WTC11 (cell line): Measurements from ENCODE around the gene RPN2. TPM values are rescaled to one million over a fixed set of nuclear protein-coding genes. Genes with fewer than 3 reads are reported as not detected.

ENCODE experiments used
- ATAC-seq: fragments of 200-7000 bp; cut with Tn5 transposase; 2 replicates; pipeline ENCODE4 v1.10.0; 2021; ENCODE audit warnings: mild to moderate bottlenecking, moderate library complexity
- CTCF ChIA-PET: fragments of 300-600 bp; sonication (Branson Sonifier 250); formaldehyde crosslinking; loops from one replicate; lab custom pipeline; 2021; ENCODE audit warnings: antibody characterized with exemption; lab: Charles Lee
- POLR2A ChIA-PET: fragments of 350-600 bp; sonication (Branson Sonifier 250); formaldehyde crosslinking; loops from one replicate; lab custom pipeline; 2021; ENCODE audit warnings: antibody characterized with exemption; lab: Charles Lee
- DNase-seq: peaks from one replicate; pipeline ENCODE4 v3.0.0; 2021; ENCODE audit warnings: low spot score
- H3K27ac Mint-ChIP-seq: 2 replicates; pipeline ENCODE4 v1.8.0; 2021; ENCODE audit warnings: mixed read lengths
- H3K27me3 Mint-ChIP-seq: 2 replicates; pipeline ENCODE4 v1.8.0; 2021; ENCODE audit warnings: low read depth, mild to moderate bottlenecking, moderate library complexity, mixed read lengths
- H3K36me3 Mint-ChIP-seq: 2 replicates; pipeline ENCODE4 v1.8.0; 2021; ENCODE audit warnings: mixed read lengths
- H3K4me1 Mint-ChIP-seq: 2 replicates; pipeline ENCODE4 v1.8.0; 2022; ENCODE audit warnings: mixed read lengths
- H3K4me3 Mint-ChIP-seq: 2 replicates; pipeline ENCODE4 v1.8.0; 2021; ENCODE audit warnings: mild to moderate bottlenecking, moderate library complexity, mixed read lengths
- H3K9me3 Mint-ChIP-seq: 2 replicates; pipeline ENCODE4 v1.8.0; 2021; ENCODE audit warnings: mixed read lengths
- ELF4 ChIP-seq: sonication (generic); formaldehyde crosslinking; IDR thresholded peaks from 2 replicates; pipeline ENCODE4 v1.8.1; 2022; ENCODE audit warnings: low read depth, mild to moderate bottlenecking, moderate library complexity, missing genetic modification reagents
- FOXK1 ChIP-seq: sonication (generic); formaldehyde crosslinking; IDR thresholded peaks from 2 replicates; pipeline ENCODE4 v1.8.0; 2022; ENCODE audit warnings: mild to moderate bottlenecking, moderate library complexity, missing genetic modification reagents
- FOXP1 ChIP-seq: sonication (generic); formaldehyde crosslinking; IDR thresholded peaks from 2 replicates; pipeline ENCODE4 v1.8.0; 2022; ENCODE audit warnings: missing genetic modification reagents, mild to moderate bottlenecking, moderate library complexity, borderline replicate concordance
- GABPB1 ChIP-seq: sonication (generic); formaldehyde crosslinking; IDR thresholded peaks from 2 replicates; pipeline ENCODE4 v1.8.1; 2023; ENCODE audit warnings: mild to moderate bottlenecking, missing genetic modification reagents
- HMGA2 ChIP-seq: fragments of 250-450 bp; sonication (Bioruptor Pico); IDR thresholded peaks from 2 replicates; pipeline ENCODE4 v1.4.0; 2021; ENCODE audit warnings: mild to moderate bottlenecking, moderate library complexity
- IRF2 ChIP-seq: sonication (generic); formaldehyde crosslinking; IDR thresholded peaks from 2 replicates; pipeline ENCODE4 v1.8.0; 2022; ENCODE audit warnings: low read depth, missing genetic modification reagents, borderline replicate concordance
- JAZF1 ChIP-seq: fragments of 250-450 bp; sonication (Bioruptor Pico); IDR thresholded peaks from 2 replicates; pipeline ENCODE4 v1.9.0; 2021; ENCODE audit warnings: moderate library complexity, mild to moderate bottlenecking, inconsistent platforms
- JUN ChIP-seq: sonication (generic); formaldehyde crosslinking; IDR thresholded peaks from 2 replicates; pipeline ENCODE4 v1.8.0; 2023; ENCODE audit warnings: mild to moderate bottlenecking, missing genetic modification reagents
- MYBL2 ChIP-seq: sonication (generic); formaldehyde crosslinking; IDR thresholded peaks from 2 replicates; pipeline ENCODE4 v1.8.1; 2023; ENCODE audit warnings: mild to moderate bottlenecking, moderate library complexity, missing genetic modification reagents
- NFE2L1 ChIP-seq: sonication (generic); formaldehyde crosslinking; IDR thresholded peaks from 2 replicates; pipeline ENCODE4 v1.8.1; 2023; ENCODE audit warnings: missing genetic modification reagents
- NR2C2 ChIP-seq: sonication (generic); formaldehyde crosslinking; IDR thresholded peaks from 2 replicates; pipeline ENCODE4 v1.8.0; 2022; ENCODE audit warnings: mild to moderate bottlenecking, missing genetic modification reagents
- OVOL2 ChIP-seq: fragments of 250-450 bp; sonication (Bioruptor Pico); IDR thresholded peaks from 2 replicates; pipeline ENCODE4 v1.9.0; 2021; ENCODE audit warnings: mild to moderate bottlenecking, borderline replicate concordance
- RELA ChIP-seq: sonication (generic); formaldehyde crosslinking; IDR thresholded peaks from 2 replicates; pipeline ENCODE4 v1.8.1; 2022; ENCODE audit warnings: missing genetic modification reagents, mild to moderate bottlenecking, borderline replicate concordance
- SMAD3 ChIP-seq: sonication (generic); formaldehyde crosslinking; IDR thresholded peaks from 2 replicates; pipeline ENCODE4 v1.8.0; 2022; ENCODE audit warnings: missing genetic modification reagents, mild to moderate bottlenecking, borderline replicate concordance
- TEAD4 ChIP-seq: sonication (generic); formaldehyde crosslinking; IDR thresholded peaks from 2 replicates; pipeline ENCODE4 v1.8.0; 2022; ENCODE audit warnings: mild to moderate bottlenecking, missing genetic modification reagents
- ZNF396 ChIP-seq: fragments of 250-450 bp; sonication (Bioruptor Pico); IDR thresholded peaks from 2 replicates; pipeline ENCODE4 v1.8.0; 2021; ENCODE audit warnings: mild to moderate bottlenecking, moderate library complexity, borderline replicate concordance
- total RNA-seq: library from RNA; stranded (reverse); gene quantifications from 3 replicates; pipeline ENCODE4 v1.2.3, GENCODE V29; 2021
- TF ChIP-seq, protein P1 (sequence below): sonication (generic); formaldehyde crosslinking; conservative IDR thresholded peaks from 2 replicates; pipeline ENCODE4 v1.8.1; 2022; ENCODE audit warnings: mild to moderate bottlenecking, missing genetic modification reagents
- TF ChIP-seq, protein P2 (sequence below): sonication (generic); formaldehyde crosslinking; IDR thresholded peaks from 2 replicates; pipeline ENCODE4 v1.8.1; 2023; ENCODE audit warnings: mild to moderate bottlenecking, missing genetic modification reagents
- TF ChIP-seq, protein P3 (sequence below): sonication (generic); formaldehyde crosslinking; IDR thresholded peaks from 2 replicates; pipeline ENCODE4 v1.8.1; 2022; ENCODE audit warnings: low read depth, mild to moderate bottlenecking, moderate library complexity, missing genetic modification reagents, borderline replicate concordance
- TF ChIP-seq, protein P4 (sequence below): sonication (generic); formaldehyde crosslinking; IDR thresholded peaks from 2 replicates; pipeline ENCODE4 v1.8.0; 2022; ENCODE audit warnings: mild to moderate bottlenecking, missing genetic modification reagents
- TF ChIP-seq, protein P5 (sequence below): sonication (generic); formaldehyde crosslinking; IDR thresholded peaks from 2 replicates; pipeline ENCODE4 v1.8.0; 2023; ENCODE audit warnings: missing genetic modification reagents, mild to moderate bottlenecking, borderline replicate concordance
- TF ChIP-seq, protein P6 (sequence below): sonication (generic); formaldehyde crosslinking; IDR thresholded peaks from 2 replicates; pipeline ENCODE4 v1.8.0; 2022; ENCODE audit warnings: mild to moderate bottlenecking, missing genetic modification reagents
- TF ChIP-seq, protein P7 (sequence below): sonication (generic); formaldehyde crosslinking; IDR thresholded peaks from 2 replicates; pipeline ENCODE4 v1.8.1; 2023; ENCODE audit warnings: mild to moderate bottlenecking, missing genetic modification reagents, moderate library complexity
- TF ChIP-seq, protein P8 (sequence below): sonication (generic); formaldehyde crosslinking; IDR thresholded peaks from 2 replicates; pipeline ENCODE4 v1.8.1; 2022; ENCODE audit warnings: mild to moderate bottlenecking, moderate library complexity, missing genetic modification reagents

RPN2 gene
- total RNA-seq, 1 experiment from 2014 or later = 205 TPM

DNA sequence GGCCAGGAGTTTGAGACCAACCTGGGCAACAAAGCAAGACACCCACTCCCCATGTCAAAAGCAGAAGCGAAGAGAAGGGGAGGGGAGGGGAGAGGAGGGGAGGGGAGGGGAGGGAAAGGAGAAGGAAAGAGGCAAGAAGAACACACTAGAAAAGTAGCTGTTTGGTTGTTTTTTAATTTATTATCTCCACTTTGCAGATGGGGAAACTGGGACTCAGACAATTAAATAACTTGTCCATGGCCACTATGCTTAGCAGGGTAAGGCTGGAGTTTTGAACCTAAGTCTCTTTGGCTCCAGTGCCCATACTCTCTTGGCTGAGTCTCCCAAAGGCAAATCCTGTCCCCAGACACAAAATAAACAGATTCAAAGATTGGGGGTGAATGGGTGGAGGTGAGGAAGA, 94.9 kb downstream of the RPN2 start:
- DNase-seq (no peak), ATAC-seq (no peak)
- Mint-ChIP-seq H3K27me3 (no peaks in the 10 kb centered on the region; the same call in 1 of the 2 replicates), H3K4me3 (no peak overlapping the region), H3K4me1 (peaks cover 16% of the 10 kb centered on the region), H3K27ac (no peak overlapping the region), H3K9me3 (no peaks in the 10 kb centered on the region), H3K36me3 (no peaks in the 10 kb centered on the region)
- TF ChIP-seq, protein P1, sequence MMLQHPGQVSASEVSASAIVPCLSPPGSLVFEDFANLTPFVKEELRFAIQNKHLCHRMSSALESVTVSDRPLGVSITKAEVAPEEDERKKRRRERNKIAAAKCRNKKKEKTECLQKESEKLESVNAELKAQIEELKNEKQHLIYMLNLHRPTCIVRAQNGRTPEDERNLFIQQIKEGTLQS (CRISPR knock-in tag) = no peak
- TF ChIP-seq NFE2L1 (CRISPR knock-in tag) = no peak
- no peak for TF ChIP-seq FOXK1 (CRISPR knock-in tag)
- TF ChIP-seq MYBL2 = no peak
- TF ChIP-seq, protein P2, sequence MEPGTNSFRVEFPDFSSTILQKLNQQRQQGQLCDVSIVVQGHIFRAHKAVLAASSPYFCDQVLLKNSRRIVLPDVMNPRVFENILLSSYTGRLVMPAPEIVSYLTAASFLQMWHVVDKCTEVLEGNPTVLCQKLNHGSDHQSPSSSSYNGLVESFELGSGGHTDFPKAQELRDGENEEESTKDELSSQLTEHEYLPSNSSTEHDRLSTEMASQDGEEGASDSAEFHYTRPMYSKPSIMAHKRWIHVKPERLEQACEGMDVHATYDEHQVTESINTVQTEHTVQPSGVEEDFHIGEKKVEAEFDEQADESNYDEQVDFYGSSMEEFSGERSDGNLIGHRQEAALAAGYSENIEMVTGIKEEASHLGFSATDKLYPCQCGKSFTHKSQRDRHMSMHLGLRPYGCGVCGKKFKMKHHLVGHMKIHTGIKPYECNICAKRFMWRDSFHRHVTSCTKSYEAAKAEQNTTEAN (CRISPR knock-in tag) = no peak
- no peak for TF ChIP-seq SMAD3
- TF ChIP-seq JAZF1 = no peak
- TF ChIP-seq, protein P3, sequence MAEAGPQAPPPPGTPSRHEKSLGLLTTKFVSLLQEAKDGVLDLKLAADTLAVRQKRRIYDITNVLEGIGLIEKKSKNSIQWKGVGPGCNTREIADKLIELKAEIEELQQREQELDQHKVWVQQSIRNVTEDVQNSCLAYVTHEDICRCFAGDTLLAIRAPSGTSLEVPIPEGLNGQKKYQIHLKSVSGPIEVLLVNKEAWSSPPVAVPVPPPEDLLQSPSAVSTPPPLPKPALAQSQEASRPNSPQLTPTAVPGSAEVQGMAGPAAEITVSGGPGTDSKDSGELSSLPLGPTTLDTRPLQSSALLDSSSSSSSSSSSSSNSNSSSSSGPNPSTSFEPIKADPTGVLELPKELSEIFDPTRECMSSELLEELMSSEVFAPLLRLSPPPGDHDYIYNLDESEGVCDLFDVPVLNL (CRISPR knock-in tag) = no peak
- TF ChIP-seq, protein P4, sequence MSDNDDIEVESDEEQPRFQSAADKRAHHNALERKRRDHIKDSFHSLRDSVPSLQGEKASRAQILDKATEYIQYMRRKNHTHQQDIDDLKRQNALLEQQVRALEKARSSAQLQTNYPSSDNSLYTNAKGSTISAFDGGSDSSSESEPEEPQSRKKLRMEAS = no peak
- TF ChIP-seq FOXP1 (CRISPR knock-in tag) = no peak
- POLR2A ChIA-PET = no interaction called here
- CTCF ChIA-PET = no interaction called here

DNA sequence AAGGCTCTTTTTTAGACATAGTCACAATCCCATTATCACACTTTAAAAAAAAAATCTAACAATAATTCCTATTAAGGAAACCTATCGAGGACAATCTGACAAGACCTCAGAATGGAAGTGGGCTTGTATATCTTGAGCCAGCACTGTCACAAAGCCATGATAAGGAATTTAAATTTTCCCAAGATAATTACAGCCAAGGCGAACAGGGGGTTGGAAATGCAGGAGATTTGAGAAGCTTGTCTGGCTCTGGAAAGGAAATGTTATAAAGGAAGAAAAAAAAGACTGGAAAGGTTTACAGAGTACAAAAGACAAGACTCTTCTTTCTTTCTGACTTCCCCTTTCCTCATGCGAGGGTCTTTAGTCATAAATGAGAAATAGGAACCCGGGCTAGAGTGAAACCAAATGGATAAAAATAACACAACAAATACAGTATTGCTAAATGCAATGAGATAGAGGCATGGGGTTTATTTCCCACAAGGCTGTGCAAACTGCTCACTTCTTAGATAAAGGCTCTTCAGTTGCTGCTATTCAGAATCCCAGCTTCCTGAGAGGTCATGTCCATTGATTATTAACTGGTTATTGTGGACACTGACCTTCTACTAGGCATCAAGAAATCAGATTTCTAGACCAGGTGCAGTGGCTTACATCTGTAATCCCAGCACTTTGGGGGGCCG, 95.9 kb downstream of the RPN2 start:
- H3K27ac Mint-ChIP-seq = no peak overlapping the region
- H3K36me3 Mint-ChIP-seq = no peaks in the 10 kb centered on the region
- H3K27me3 Mint-ChIP-seq = no peaks in the 10 kb centered on the region; the same call in 1 of the 2 replicates
- no peak for ATAC-seq
- H3K9me3 Mint-ChIP-seq = no peaks in the 10 kb centered on the region
- ChIA-PET CTCF (no interaction called here), POLR2A (no interaction called here)
- no peak overlapping the region for H3K4me3 Mint-ChIP-seq
- peaks cover 15% of the 10 kb centered on the region for H3K4me1 Mint-ChIP-seq
- no peak for DNase-seq
- TF ChIP-seq ELF4 (no peak), NR2C2 (CRISPR knock-in tag) (no peak), IRF2 (no peak), RELA (CRISPR knock-in tag) (no peak), MYBL2 (no peak), OVOL2 (CRISPR knock-in tag) (no peak), GABPB1 (CRISPR knock-in tag) (no peak), ZNF396 (CRISPR knock-in tag) (no peak), HMGA2 (no peak), SMAD3 (no peak), JUN (CRISPR knock-in tag) (no peak), TEAD4 (CRISPR knock-in tag) (no peak)
- TF ChIP-seq, protein P5, sequence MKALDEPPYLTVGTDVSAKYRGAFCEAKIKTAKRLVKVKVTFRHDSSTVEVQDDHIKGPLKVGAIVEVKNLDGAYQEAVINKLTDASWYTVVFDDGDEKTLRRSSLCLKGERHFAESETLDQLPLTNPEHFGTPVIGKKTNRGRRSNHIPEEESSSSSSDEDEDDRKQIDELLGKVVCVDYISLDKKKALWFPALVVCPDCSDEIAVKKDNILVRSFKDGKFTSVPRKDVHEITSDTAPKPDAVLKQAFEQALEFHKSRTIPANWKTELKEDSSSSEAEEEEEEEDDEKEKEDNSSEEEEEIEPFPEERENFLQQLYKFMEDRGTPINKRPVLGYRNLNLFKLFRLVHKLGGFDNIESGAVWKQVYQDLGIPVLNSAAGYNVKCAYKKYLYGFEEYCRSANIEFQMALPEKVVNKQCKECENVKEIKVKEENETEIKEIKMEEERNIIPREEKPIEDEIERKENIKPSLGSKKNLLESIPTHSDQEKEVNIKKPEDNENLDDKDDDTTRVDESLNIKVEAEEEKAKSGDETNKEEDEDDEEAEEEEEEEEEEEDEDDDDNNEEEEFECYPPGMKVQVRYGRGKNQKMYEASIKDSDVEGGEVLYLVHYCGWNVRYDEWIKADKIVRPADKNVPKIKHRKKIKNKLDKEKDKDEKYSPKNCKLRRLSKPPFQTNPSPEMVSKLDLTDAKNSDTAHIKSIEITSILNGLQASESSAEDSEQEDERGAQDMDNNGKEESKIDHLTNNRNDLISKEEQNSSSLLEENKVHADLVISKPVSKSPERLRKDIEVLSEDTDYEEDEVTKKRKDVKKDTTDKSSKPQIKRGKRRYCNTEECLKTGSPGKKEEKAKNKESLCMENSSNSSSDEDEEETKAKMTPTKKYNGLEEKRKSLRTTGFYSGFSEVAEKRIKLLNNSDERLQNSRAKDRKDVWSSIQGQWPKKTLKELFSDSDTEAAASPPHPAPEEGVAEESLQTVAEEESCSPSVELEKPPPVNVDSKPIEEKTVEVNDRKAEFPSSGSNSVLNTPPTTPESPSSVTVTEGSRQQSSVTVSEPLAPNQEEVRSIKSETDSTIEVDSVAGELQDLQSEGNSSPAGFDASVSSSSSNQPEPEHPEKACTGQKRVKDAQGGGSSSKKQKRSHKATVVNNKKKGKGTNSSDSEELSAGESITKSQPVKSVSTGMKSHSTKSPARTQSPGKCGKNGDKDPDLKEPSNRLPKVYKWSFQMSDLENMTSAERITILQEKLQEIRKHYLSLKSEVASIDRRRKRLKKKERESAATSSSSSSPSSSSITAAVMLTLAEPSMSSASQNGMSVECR (CRISPR knock-in tag) = no peak
- TF ChIP-seq, protein P6, sequence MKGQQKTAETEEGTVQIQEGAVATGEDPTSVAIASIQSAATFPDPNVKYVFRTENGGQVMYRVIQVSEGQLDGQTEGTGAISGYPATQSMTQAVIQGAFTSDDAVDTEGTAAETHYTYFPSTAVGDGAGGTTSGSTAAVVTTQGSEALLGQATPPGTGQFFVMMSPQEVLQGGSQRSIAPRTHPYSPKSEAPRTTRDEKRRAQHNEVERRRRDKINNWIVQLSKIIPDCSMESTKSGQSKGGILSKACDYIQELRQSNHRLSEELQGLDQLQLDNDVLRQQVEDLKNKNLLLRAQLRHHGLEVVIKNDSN = no peak
- TF ChIP-seq, protein P7, sequence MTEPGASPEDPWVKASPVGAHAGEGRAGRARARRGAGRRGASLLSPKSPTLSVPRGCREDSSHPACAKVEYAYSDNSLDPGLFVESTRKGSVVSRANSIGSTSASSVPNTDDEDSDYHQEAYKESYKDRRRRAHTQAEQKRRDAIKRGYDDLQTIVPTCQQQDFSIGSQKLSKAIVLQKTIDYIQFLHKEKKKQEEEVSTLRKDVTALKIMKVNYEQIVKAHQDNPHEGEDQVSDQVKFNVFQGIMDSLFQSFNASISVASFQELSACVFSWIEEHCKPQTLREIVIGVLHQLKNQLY (CRISPR knock-in tag) = no peak
- TF ChIP-seq, protein P2 (CRISPR knock-in tag) = no peak
- TF ChIP-seq, protein P8, sequence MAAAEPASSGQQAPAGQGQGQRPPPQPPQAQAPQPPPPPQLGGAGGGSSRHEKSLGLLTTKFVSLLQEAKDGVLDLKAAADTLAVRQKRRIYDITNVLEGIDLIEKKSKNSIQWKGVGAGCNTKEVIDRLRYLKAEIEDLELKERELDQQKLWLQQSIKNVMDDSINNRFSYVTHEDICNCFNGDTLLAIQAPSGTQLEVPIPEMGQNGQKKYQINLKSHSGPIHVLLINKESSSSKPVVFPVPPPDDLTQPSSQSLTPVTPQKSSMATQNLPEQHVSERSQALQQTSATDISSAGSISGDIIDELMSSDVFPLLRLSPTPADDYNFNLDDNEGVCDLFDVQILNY (CRISPR knock-in tag) = no peak
